AG08395 (cell line): ENCODE measurements around the gene THADA.
"Not testable (repeated sequence)": the region's sequence is repeated elsewhere in the genome, so short reads cannot be mapped to it uniquely, and the experiment has no call there.

Source experiments
- DNase-seq: peaks from one replicate; pipeline ENCODE4 v3.0.0; 2012; ENCODE audit warnings: mixed read lengths, low spot score

The THADA gene

GRCh38 chr2:43465234-43465633, 130.6 kb downstream of the THADA start:
- DNase-seq, result no peak

GRCh38 chr2:43464590-43464989, 131.2 kb downstream of the THADA start:
- DNase-seq, result peak; percentile 67

GRCh38 chr2:43462866-43463641, 132.8 kb downstream of the THADA start:
- no peak for DNase-seq

- DNase-seq, result no peak
Observed at GRCh38 chr2:43461453-43462073, 134.3 kb downstream of the THADA start.

GRCh38 chr2:43460611-43461365, 135.1 kb downstream of the THADA start:
- no peak for DNase-seq

GRCh38 chr2:43460174-43460546, 135.7 kb downstream of the THADA start:
- no peak for DNase-seq

GRCh38 chr2:43459446-43460173, 136.2 kb downstream of the THADA start:
- no peak for DNase-seq

GRCh38 chr2:43458014-43458628, 137.7 kb downstream of the THADA start:
- DNase-seq, result peak; percentile 46

- DNase-seq, result peak; percentile 14
Observed at GRCh38 chr2:43455731-43456642, 139.9 kb downstream of the THADA start.

GRCh38 chr2:43455296-43455695, 140.5 kb downstream of the THADA start:
- DNase-seq, result no peak

- DNase-seq, result no peak
Observed at GRCh38 chr2:43454791-43455190, 141.0 kb downstream of the THADA start.

GRCh38 chr2:43453179-43454170, 142.4 kb downstream of the THADA start:
- no peak for DNase-seq

GRCh38 chr2:43452318-43452731, 143.5 kb downstream of the THADA start:
- DNase-seq, result no peak

- no peak for DNase-seq
Observed at GRCh38 chr2:43450617-43451016, 145.2 kb downstream of the THADA start.

- no peak for DNase-seq
Observed at GRCh38 chr2:43448822-43449110, 147.1 kb downstream of the THADA start.

- no peak for DNase-seq
Observed at GRCh38 chr2:43448011-43448821, 147.6 kb downstream of the THADA start.

GRCh38 chr2:43446755-43447154, 149.1 kb downstream of the THADA start:
- DNase-seq, result not testable (repeated sequence)

- DNase-seq, result no peak
Observed at GRCh38 chr2:43445781-43446180, 150.1 kb downstream of the THADA start.
